HG03103 (cell line): Measurements from ENCODE around the gene LSM7.
"Not testable (repeated sequence)": the region's sequence is repeated elsewhere in the genome, so short reads cannot be mapped to it uniquely, and the experiment has no call there.

ENCODE experiments used
- ATAC-seq: cut with Tn5 transposase; IDR thresholded peaks from one replicate; pipeline ENCODE4 v1.9.1; 2021; ENCODE audit warnings: low read depth; ENCODE audit not compliant: unreplicated experiment

The LSM7 gene

GRCh38 chr19:2282062-2282861, 46.1 kb downstream of the LSM7 start, which contains the start of gene PEAK3:
TSS of gene PEAK3 (minus strand) at chr19:2282175. CDS start at chr19:2280931, 1,244 bp downstream.
- ATAC-seq: no peak

GRCh38 chr19:2281265-2282061, 46.9 kb downstream of the LSM7 start:
- not testable (repeated sequence) for ATAC-seq

- ATAC-seq: no peak
Measured at GRCh38 chr19:2280633-2281264, 47.6 kb downstream of the LSM7 start.

GRCh38 chr19:2278459-2279158, 49.8 kb downstream of the LSM7 start:
- no peak for ATAC-seq

- no peak for ATAC-seq
Measured at GRCh38 chr19:2277138-2277537, 51.2 kb downstream of the LSM7 start.

GRCh38 chr19:2276429-2276986, 51.9 kb downstream of the LSM7 start:
- no peak for ATAC-seq

- ATAC-seq: no peak
Measured at GRCh38 chr19:2275588-2276428, 52.6 kb downstream of the LSM7 start.

- ATAC-seq: no peak
Measured at GRCh38 chr19:2274931-2275535, 53.4 kb downstream of the LSM7 start.

- no peak for ATAC-seq
Measured at GRCh38 chr19:2274185-2274711, 54.1 kb downstream of the LSM7 start.

GRCh38 chr19:2273356-2274184, 54.8 kb downstream of the LSM7 start:
- ATAC-seq: no peak
